ENCODE results near the gene AKAP5.

DNA sequence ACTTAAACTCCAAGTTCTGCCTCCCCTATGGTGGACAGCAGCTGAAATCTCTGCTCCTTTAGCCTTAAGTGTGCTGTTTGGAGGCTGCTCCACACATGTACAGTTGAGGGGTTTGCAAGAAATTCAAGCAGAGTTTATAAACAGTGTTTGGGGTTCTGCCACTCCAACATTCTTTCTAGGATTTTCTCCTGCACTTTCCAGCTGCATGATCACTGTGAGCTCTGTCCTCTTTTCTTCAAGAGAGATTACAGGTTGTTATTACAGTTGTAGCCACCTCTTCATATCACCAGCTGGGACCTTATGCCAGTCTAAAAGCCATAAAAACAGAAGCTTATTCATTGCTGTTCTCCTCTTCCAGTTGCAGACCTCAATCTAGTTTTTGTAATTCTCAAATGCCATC is 30.0 kb downstream of the AKAP5 start:
- TF ChIP-seq ZNF384 (IDR thresholded peaks at IDR 0.05) (no peak), PKNOX1 (IDR thresholded peaks at IDR 0.05) (no peak), FOXM1 (IDR thresholded peaks at IDR 0.05; ENCODE audit: borderline replicate concordance) (no peak), BHLHE40 (IDR thresholded peaks at IDR 0.05; ENCODE audit: borderline replicate concordance) (no peak), SUZ12 (IDR thresholded peaks at IDR 0.05) (no peak), TARDBP (IDR thresholded peaks at IDR 0.05) (no peak), NFRKB (IDR thresholded peaks at IDR 0.05) (no peak), ELF4 (IDR thresholded peaks at IDR 0.05) (no peak), FOXK2 (IDR thresholded peaks at IDR 0.05) (no peak), FOXA1 (IDR thresholded peaks at IDR 0.05) (no peak), ARNT (IDR thresholded peaks at IDR 0.05) (no peak)

Data from HEK293T (cell line).